GM19023 (cell line): ENCODE data around the gene DERL3.

Experiments used
- ATAC-seq: cut with Tn5 transposase; IDR thresholded peaks from one replicate; pipeline ENCODE4 v1.9.1; 2021; ENCODE audit warnings: mild to moderate bottlenecking, moderate library complexity; ENCODE audit not compliant: unreplicated experiment

DERL3 gene

DNA sequence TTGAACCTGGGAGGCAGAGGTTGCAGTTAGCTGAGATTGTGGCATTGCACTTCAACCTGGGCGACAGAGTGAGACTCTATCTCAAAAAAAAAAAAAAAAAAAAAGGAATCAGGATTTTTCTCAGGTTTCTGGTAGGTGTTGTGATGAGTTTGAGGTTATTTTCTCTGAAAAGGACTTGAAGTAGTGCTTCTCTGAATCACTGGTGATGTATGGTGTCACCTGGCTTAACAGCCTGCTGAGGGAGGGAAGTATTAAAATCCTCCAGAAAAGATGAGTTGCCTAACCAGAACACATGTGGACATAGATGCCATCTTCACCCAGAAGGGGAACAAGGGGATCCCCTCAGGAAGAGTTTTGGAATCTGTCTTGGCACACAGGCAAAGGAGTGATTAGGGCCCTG, 32.0 kb downstream of the DERL3 start:
- no peak for ATAC-seq

DNA sequence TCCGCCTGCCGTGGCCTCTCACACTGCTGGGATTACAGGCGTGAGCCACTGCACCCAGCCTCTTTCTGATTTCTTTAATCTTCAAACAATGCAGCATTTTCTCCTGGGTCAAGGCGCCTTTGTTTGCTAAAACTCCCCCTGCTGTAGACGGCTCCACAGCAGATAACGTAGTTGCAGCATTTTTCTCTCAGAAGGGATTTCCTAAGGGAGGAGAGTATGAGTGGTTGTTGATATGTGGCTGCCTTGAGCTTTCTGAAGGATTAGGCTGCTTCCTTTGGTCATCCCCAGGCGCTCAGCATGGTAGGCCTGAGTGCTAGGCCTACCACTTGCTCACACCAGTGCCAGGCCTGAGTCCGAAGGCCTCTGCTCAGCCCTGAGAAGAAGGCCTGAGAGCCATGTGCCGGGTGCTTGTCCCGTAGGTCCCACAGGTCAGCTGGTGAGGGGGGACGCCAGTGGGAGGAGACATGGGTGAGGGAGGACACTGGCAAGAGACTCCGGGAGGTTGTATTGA, 34.0 kb downstream of the DERL3 start:
- ATAC-seq, result no peak

DNA sequence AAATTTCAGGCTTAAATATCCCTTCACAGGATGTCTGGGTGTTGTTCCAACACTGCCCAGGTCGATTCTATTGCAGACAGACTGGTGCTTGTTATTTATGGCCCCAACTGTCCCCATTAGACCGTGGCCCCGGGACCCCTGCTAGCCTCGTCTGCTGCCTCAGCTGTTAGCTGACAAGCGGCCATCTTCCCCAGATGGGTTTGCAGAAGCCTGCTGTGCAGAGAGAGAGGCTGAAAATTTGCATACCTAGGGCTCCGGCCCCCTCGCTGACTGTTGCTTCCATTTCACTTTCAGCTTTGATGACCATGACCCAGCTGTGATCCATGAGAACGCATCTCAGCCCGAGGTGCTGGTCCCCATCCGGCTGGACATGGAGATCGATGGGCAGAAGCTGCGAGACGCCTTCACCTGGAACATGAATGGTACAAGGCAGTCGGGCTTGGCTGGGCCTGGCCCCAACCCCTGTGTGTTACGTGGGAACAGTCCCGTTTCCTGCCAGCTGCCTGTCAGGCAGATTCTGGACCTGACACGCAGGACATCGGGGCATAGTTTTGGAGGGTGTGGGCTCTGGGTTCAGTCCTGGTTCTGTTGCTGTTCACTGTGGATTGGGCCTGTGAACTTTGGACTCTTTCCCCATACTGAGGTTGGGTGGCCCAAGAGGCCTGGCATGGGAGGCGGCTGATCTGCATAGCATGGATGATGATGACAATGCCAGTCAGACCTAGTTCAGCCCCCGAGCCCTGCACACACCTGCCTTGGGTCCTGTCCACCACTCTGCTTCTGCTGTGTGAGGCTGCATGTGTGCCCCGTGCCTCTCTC, 35.6 kb downstream of the DERL3 start:
- ATAC-seq, result no peak

DNA sequence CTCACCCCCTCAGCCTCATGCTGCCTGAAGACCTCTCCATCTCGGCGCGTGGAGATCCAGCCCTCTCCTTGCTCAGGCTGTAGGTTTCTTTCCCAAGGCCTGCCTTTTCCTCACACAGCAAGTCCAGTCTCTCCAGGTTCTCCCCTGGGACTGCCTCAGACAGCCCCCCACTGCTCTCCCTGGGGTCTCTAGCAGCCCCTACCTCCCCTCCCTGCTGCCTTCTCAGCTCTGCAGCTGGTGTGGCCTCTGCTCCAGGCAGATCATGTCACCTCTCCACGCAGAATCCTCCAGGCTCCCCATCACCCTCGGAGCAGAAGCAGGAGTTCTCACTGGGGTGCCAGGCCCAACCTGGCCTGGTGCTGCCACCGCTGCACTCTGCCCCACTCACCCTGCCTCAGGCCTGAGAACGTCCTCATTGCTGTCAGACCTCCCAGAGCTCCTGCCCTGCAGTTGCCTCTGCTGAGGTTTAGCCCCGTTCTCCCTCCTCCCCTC, 36.9 kb downstream of the DERL3 start:
- ATAC-seq, result no peak

DNA sequence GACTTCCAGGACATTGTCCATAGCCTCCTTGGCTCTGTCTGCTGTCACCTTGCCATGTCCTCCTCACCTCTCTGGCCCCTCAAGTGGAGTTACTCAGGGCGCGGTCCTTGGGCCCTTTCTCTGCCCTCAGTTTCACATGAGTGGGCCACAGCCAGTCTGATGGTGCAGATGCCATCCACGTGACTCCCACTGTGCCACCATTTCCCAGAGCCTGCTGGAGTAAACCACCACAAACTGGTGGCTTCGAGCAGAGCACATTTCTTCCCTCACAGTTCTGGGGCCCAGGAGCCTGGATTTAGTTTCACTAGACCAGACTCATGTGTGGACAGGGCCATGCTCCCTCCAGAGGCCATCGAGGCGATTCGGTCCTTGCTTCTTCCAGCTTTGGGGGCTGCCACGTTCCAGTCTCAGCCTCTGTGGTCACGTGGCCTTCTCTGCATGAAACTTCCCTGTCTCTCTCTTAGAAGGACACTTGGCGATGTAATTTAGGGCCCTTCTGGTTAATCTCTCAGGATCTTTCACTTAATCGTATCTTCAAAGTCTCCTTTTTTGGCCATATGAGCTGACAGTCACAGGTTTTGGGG, 37.5 kb downstream of the DERL3 start:
- ATAC-seq, result no peak

DNA sequence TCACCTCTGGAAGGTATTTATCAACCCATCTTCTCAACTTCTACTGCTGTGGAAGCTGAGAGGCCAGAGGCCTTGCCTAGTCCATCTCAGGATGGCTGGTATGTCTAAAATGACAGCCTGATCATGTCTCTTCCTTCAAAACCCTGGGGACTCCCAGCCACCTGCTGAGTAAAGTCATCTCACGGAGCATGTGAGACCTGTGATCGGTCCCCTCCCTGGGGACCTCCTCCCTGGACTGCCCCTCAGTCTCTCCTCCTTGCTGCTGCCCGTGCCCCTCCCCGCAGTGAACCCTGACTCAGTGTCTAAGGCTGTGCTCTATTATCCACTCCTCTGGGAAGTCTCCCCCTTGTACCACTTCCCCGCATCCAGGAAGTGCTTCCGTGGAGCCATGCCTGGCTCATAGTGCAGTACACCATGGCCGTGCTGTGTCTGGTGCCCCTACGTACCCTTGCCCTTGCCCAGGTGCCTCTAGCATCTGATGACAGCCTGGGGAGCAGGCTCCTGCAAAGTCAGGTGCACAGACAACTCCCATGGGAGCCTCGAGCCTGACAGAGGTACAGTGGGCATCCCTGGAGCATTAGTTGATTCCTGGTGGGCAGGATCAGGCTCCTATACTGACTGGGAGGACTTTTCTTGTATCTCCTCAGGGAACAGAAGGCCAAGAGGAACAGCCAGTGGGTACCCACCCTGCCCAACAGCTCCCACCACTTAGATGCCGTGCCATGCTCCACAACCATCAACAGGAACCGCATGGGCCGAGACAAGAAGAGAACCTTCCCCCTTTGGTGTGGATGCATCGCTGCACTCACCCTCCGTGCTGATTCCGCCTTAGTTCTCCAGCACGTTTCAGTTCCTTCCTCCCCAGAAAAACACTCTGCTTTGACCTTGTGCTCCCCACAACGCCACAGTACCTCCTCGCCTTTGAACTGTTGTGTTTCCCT, 38.2 kb downstream of the DERL3 start:
- peak; percentile 57 for ATAC-seq

DNA sequence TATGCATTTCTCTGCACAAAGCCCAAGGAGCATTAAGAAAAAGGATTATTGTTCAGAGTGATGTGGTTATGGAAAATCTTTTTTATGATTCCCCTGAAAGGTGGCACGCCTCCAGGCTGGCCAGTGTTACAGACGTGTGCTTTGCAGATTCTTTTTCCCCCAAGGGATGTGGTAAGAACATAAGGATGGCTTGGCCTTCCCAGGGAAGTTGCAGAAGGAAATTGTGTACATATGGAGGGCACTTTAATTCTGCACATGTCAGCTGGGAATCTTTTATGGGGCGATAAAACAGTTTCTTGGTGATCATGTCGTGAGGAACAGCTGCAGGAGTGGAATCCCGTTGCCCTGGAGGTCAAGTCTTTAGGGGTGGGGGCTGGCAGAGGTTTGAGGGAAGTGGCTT, 42.3 kb downstream of the DERL3 start:
- ATAC-seq, result no peak

DNA sequence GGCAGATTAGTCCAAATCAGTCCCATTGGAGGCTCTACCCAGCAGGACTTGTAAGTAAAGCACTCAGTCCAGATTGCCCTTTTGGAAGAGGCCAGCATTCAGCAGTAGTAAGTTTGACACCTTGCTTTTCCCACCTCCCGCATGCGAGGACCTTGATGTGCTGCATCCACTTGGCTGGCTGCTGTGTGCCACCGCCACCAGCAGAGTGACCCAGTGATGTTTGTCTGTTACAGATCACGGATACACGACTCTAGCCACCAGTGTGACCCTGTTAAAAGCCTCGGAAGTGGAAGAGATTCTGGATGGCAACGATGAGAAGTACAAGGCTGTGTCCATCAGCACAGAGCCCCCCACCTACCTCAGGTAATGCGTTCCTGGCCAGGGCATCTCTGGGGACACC, 45.5 kb downstream of the DERL3 start:
- no peak for ATAC-seq

DNA sequence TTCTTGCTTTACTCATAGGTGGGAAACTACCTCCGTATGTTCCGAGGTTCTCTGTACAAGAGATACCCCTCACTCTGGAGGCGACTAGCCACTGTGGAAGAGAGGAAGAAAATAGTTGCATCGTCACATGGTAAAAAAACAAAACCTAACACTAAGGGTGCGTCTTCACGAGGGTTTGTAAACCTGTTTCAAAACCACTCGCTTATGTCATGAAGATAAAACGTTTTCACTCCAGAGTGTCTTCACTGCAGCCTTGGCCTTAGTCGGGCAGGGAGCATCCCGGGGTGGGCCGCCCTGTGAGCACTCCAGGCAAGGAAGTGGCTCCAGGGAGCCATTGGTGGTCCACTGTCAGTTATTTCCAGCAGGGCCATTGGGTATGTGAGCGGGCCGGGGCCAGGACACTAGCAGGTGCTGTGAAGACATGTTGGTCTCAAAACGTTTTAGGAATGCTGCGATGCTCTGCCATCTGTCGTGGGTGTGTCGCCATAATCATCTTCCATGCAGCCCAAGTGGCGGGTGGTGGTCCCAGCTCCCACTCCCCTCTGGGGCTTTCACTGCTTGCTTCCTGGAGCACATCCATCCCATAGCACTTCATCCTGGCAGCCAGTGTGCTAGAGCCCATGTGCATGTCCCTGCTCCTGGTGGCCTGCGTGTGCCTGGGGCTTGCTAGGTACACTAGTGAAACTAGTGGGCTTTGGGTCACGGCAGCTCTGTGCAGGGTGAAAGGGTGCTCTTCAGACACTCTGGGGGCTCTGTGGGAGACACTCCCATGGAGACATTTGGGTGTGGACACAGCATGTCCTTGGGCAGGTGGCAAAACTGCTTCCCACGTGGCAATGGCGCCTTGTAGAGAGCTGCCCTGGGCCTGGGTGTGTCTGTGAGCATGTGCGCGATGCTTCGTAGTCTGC, 46.8 kb downstream of the DERL3 start:
- ATAC-seq, result no peak

DNA sequence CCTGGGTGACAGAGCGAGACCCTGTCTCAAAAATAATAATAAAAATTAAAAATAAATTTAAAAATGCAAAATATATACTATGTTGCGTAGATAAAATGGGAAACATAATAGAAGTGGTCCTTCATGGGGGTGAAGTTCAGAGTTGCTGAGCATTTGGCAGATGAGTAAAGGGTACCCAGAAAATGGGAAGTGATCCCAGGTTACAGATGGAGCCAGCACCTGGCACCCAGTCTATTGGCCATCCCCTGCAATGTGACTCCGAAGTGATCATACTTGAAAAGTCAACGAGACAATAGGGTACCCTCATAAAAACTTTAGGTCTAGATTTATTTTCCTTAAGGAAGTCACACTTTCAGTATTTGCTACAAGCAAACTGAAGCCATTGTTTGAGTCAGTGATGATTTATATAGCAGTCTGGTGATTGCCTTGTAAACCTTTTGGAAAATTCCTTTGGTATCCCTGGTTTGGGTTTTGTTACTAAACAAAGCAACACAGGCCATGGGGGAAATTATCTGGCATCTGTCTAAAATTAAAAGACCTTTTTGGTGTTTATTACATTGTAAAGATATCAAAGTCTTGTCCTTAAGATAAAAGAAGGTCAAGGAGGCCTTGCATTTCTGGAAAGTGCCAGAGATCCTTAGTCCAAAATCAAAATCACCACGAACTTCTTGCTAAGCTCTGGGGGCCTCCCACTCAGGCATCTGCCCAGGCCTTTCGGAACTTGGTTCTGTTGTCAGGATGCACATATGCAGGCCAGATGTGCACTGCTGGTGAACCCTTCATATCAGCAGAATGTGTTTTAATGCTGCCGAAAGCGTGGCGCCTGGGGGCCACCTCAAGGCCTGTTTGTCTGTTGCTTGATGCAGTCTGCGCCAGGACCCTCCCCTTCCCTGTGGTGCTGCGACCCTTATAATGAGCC, 47.7 kb downstream of the DERL3 start:
- no peak for ATAC-seq

DNA sequence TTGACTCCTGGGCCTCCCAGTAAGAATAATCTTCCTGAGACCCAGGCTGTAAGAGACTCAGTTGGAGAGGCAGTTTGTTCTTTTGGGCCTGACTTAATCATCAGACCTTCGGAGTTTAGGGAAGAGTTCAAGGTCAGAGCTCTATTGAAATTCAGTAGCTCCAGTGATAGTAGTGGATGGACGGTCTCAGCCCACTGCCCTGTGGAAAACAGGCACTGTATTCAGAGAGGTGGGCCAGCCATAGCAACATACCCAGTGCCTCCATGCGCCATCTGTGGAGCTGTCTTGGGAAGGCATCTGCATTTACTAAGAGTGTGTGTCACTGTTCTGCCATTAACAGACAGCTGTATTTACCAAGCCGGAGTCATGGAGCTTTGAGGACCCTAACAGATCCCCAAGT, 49.2 kb downstream of the DERL3 start:
- no peak for ATAC-seq

DNA sequence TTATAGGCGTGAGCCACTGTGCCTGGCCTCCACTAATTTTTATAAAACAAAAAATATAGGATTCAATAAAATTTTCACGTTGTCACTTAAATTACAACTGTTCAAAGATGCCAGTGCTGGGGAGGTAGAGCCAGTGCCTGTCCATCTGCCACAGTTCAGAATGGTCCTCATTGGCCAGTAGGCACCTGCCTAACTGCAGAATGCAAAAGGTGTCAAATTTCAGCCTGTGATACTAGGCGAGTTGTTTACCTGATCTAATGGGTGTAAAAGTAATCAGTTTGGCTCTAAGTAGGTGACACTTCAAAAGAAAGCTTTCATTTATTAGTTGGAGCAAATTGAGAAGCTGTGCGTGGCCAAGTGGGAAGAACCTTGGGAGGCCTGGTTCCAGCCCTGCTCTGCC, 49.7 kb downstream of the DERL3 start:
- ATAC-seq, result no peak

DNA sequence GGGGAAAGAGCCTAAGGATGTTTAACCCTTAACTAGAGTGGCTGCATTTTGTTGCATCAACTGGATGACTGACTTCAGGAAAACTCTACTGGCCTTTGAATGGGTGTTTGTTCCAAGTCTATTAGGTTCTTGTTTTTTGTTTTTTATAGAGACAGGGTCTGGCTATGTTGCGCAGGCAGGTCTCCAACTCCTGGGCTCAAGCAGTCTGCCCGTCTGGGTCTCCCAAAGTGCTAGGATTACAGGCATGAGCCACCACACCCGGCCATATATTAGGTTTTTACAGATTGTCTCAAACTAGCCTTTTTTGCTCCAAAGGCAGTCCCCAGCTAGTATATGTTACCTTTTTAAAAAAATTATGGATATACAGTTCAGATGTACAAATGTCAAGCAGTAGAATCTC, 50.9 kb downstream of the DERL3 start:
- ATAC-seq, result no peak

DNA sequence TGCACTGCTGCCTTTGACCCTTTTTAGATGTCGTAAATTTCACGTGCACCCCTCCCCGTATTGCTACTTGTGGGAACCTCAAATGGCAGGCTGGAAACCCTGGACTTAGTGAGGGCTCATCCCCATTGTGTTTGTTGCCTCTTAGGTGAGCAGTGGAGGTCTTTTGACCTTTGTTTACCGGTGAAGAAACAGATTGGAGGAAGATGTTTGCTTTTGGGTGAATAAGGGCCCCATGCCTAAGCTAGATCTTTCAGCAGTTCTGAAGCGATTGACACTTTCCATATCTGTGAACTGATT, 51.3 kb downstream of the DERL3 start:
- no peak for ATAC-seq

DNA sequence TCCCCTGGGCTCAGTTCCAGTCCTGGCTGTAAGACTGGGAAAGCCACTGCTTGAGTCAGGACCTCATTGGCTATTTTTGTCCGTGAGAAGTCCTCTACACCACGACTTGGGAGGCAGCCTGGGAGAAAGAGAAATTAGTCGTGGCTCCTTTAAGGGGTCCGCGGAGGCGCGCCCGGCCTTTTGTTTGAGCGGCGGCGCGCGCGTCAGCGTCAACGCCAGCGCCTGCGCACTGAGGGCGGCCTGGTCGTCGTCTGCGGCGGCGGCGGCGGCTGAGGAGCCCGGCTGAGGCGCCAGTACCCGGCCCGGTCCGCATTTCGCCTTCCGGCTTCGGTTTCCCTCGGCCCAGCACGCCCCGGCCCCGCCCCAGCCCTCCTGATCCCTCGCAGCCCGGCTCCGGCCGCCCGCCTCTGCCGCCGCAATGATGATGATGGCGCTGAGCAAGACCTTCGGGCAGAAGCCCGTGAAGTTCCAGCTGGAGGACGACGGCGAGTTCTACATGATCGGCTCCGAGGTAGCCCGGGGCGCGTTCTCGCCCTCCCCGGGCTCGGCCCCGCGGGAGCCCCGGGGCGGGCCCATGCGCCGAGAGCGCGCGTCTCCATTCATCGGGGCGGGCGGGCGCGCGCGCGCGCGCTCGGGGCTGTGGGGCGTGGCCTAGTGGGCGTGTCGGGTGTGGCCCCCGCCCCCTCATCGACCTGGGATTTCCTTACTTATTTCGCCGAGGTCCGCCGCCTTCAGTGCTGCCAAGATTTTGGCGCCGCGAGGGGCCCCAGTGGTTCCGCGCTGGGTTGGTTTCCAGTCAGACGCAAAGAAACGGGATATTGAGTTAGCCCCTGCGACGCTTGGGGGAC, 51.8 kb downstream of the DERL3 start, which contains the start of gene SMARCB1:
SMARCB1 (plus strand) TSS at position 215 of the 848 bp plus-strand sequence; CDS start at position 419, 204 bp downstream.
- ATAC-seq, result peak; percentile 63

DNA sequence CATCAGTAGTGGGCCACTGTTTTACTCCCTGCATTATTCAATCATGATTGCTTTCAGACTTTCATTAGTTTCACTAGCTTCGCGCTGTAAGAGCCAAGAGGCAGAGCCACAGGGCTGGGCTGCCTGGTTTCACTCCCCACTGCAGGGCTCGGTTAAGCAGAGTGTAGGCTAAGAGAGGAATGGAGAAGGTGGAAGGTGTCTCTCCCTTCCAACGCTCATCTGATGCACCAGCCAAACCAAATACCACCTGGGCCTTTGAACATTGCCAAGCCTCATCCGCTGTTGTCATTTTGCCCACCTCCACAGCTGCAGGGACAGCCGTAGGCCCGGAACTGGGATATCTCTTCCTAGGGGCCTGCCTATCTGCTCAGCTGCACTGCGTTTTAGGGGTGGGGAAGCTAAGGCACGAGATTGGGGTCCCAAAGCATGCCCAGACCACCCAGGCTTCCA, 52.5 kb downstream of the DERL3 start:
- ATAC-seq, result no peak
